ENCODE results near the gene PREX1.

- TF ChIP-seq CTCF (conservative IDR thresholded peaks at IDR 0.05; ENCODE audit: low read depth, low read length) (no peak), MAFK (IDR thresholded peaks at IDR 0.05; ENCODE audit: low read depth, low read length) (no peak), RFX5 (IDR thresholded peaks at IDR 0.05; ENCODE audit: low read depth, low read length) (no peak), POLR2A (IDR thresholded peaks at IDR 0.05; ENCODE audit: low read depth, low read length) (no peak), USF2 (IDR thresholded peaks at IDR 0.05; ENCODE audit: low read depth, low read length) (no peak), CEBPB (IDR thresholded peaks at IDR 0.05; ENCODE audit: low read depth, low read length) (no peak), MAZ (IDR thresholded peaks at IDR 0.05; ENCODE audit: borderline replicate concordance, low read depth, low read length) (no peak), ELK1 (IDR thresholded peaks at IDR 0.05; ENCODE audit: borderline replicate concordance, low read depth, low read length) (no peak)
These were observed 27.6 kb downstream of the PREX1 start for GRCh38 chr20:48800177-48800576.
